ENCODE results near the gene AKAP6. TPM values are rescaled to one million over a fixed set of nuclear protein-coding genes. Genes with fewer than 3 reads are reported as not detected.
A peak's percentile ranks its signal among the peaks of the same experiment; 100 is the strongest.

Gene AKAP6
- total RNA-seq, 1 donor from 2014 or later, result 180 TPM

GRCh38 chr14:32399920-32400319 is 70.8 kb downstream of the AKAP6 start:
- DNase-seq (no peak), ATAC-seq (ENCODE audit: poor library complexity) (no peak)
- intact Hi-C loops (cut with DNase I), result no loop called here

DNA sequence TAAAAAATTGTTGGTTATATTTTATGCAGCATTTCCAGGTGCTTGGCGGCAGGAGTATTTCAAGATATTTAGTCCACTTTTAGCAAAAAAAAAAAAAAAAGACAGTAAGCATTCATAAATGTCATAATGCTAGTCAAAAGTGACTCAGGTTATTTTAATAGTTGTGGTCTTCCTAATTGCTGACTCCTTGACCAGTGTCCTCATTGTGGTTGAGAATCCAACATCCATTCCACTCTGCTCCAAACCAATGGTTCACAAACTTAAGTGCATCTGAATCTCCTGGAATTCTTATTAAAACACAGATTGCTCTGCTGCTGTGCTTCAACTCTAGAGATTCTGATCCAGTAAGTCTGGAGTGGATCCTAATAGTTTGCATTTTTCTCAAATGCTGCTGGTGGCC is 71.4 kb downstream of the AKAP6 start:
- no peak for DNase-seq
- ATAC-seq (ENCODE audit: poor library complexity), result no peak
- intact Hi-C loops (cut with DNase I), result no loop called here

GRCh38 chr14:32403021-32403420 is 73.9 kb downstream of the AKAP6 start:
- ATAC-seq (ENCODE audit: poor library complexity), result no peak
- no peak for DNase-seq

GRCh38 chr14:32403688-32404087 is 74.6 kb downstream of the AKAP6 start:
- ATAC-seq (ENCODE audit: poor library complexity) (no peak), DNase-seq (no peak)
- intact Hi-C loops (cut with DNase I), result no loop called here

More at GRCh38 chr14:32403021-32403420, 73.9 kb downstream of the AKAP6 start:
- intact Hi-C loops (cut with DNase I), result no loop called here

GRCh38 chr14:32404784-32405573 is 75.9 kb downstream of the AKAP6 start:
- ATAC-seq (ENCODE audit: poor library complexity) (peak; percentile 90), DNase-seq (peak; percentile 47)
- intact Hi-C loops (cut with DNase I), result no loop called here

DNA sequence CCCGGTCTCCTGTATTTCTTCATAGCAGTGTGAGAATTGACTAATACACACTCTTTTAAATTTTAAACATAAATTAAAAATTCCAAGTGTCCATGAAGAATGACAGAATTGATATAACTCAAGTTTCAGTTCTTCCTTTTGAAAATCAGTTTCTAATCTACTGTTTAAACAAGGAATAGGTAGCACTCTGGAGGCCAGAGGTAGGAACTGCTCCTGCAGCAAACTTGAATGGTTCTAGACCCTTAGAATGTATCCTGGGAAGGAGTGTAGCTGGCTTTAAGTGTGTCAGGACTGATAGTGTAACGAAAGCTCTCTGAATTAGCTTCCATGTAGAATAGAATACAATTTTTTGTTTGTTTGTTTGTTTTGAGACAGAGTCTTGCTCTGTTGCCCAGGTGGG is 76.8 kb downstream of the AKAP6 start:
- ATAC-seq (ENCODE audit: poor library complexity), result no peak
- intact Hi-C loops (cut with DNase I), result no loop called here
- DNase-seq, result no peak

- no peak for DNase-seq
- ATAC-seq (ENCODE audit: poor library complexity), result peak; percentile 56
Measured at GRCh38 chr14:32407130-32407529, 78.0 kb downstream of the AKAP6 start.

GRCh38 chr14:32408018-32408417 is 78.9 kb downstream of the AKAP6 start:
- ATAC-seq (ENCODE audit: poor library complexity), result no peak
- intact Hi-C loops (cut with DNase I), result no loop called here
- no peak for DNase-seq

More at GRCh38 chr14:32407130-32407529, 78.0 kb downstream of the AKAP6 start:
- intact Hi-C loops (cut with DNase I), result no loop called here

- DNase-seq, result no peak
- no peak for ATAC-seq (ENCODE audit: poor library complexity)
- intact Hi-C loops (cut with DNase I), result no loop called here
Measured at GRCh38 chr14:32412103-32412502, 83.0 kb downstream of the AKAP6 start.

DNA sequence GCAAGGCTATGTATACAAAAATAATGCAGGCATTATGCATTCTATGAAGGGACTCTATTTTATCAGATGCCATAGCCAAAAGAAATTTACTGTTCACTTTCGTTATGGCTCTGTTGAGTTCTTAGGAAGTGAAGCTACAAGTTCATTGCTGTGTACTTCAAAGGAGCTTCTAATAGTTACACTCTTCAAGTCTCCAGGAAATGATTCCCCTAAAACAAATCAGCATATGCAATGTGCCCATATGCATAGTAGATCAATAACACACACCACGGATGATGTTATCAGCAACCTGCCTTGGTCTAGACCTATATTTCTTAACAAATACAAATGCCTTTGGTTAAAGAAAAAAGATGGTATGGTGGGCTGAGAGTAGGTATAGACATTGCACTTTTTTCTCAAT is 83.4 kb downstream of the AKAP6 start:
- DNase-seq (no peak), ATAC-seq (ENCODE audit: poor library complexity) (no peak)
- intact Hi-C loops (cut with DNase I), result no loop called here

GRCh38 chr14:32413967-32414640 is 85.0 kb downstream of the AKAP6 start:
- intact Hi-C loops (cut with DNase I), result no loop called here
- DNase-seq, result no peak
- ATAC-seq (ENCODE audit: poor library complexity), result no peak

DNA sequence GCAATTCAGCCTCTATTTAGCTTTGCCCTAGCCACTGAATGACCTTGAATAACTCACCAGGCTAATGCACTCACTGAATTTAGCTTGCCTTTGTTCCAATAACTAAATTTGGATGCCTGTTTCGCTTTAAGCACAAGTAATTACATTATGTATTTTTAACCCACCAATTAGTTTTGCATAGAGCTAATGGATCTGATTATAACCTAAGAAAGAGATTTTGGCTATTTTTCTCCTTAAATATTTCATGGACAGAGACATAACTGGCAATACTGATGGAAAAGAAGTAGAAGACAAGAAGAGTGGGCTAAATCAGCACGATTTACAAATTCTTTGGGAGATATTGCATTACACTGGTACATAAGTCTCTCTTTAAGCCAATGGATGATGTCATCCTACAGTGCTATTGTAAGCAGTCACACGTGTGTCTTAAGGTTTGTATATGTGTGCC is 85.7 kb downstream of the AKAP6 start:
- DNase-seq, result no peak
- intact Hi-C loops (cut with DNase I), result no loop called here

DNA sequence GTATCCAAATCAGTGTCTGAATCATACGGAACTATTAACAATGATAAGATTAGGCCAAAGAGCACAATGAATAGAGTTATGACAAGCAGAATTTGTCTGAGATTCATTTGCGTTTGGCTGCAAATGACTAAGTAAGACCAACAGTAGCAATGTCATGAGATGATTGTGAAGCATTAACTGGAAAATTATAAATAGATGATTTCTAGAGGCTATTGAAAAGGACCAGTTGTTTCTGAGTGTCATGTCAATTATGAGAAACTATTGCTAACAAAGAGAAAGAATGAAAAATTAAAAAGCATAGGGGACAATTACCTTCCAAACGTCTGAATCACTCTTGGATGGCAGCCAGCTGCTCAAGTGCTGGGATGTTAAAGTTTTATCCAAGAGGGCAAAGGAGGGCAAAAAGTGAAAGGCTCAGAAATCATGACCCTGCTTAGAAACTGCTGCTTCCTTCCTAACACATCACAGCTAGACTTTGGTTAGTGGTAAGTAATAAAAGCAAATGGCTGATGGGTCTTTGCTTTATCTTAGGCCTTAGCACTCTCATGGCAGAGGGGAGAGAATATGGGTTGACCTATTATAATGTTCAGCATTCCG is 89.0 kb downstream of the AKAP6 start:
- ATAC-seq (ENCODE audit: poor library complexity), result peak; percentile 34
- intact Hi-C loops (cut with DNase I), result no loop called here
- peak; percentile 50 for DNase-seq

More for the DNA sequence above, 85.7 kb downstream of the AKAP6 start:
- no peak for ATAC-seq (ENCODE audit: poor library complexity)

DNA sequence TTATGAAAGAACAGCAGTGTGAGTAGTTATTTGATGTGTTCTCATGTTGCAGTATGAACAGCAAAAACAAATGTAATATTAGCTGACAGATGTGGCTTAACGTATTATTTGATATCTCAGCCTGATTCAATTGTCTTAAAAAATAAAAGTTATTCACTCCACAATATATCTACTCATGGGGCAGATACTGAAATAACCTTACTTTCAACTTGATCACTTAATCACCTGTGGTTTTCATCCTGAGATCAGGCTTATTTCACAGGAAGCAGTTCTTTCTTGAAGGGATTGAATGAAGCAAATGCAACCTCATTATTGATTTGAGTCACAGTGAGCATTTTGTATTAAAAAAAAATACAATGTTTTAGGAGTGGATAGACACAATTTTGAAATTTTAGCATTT is 90.3 kb downstream of the AKAP6 start:
- ATAC-seq (ENCODE audit: poor library complexity), result no peak
- DNase-seq, result no peak
- intact Hi-C loops (cut with DNase I), result no loop called here

GRCh38 chr14:32421781-32422180 is 92.7 kb downstream of the AKAP6 start:
- DNase-seq, result no peak
- no peak for ATAC-seq (ENCODE audit: poor library complexity)
- intact Hi-C loops (cut with DNase I), result no loop called here

DNA sequence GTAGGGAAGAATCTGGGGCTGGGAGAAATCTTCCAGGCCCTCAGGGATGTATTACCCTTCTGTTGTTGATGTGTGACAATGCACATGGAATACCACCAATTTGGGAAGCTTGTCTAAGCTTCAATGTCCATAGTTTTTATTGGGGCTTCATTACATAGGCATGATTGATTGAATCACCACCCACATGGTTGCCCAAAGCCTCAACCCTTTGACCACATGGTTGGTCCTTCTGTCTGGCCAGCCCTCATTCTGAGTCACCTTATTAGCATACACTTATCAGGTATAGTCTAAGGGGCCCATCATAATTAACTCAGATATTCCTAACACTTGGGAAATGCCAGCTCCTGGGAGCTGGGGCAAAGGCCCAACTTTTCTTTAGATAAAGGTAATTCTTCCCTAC is 93.3 kb downstream of the AKAP6 start:
- DNase-seq, result no peak
- no peak for ATAC-seq (ENCODE audit: poor library complexity)
- intact Hi-C loops (cut with DNase I), result no loop called here

GRCh38 chr14:32426028-32426427 is 96.9 kb downstream of the AKAP6 start:
- no peak for ATAC-seq (ENCODE audit: poor library complexity)
- DNase-seq, result no peak
- intact Hi-C loops (cut with DNase I), result no loop called here

DNA sequence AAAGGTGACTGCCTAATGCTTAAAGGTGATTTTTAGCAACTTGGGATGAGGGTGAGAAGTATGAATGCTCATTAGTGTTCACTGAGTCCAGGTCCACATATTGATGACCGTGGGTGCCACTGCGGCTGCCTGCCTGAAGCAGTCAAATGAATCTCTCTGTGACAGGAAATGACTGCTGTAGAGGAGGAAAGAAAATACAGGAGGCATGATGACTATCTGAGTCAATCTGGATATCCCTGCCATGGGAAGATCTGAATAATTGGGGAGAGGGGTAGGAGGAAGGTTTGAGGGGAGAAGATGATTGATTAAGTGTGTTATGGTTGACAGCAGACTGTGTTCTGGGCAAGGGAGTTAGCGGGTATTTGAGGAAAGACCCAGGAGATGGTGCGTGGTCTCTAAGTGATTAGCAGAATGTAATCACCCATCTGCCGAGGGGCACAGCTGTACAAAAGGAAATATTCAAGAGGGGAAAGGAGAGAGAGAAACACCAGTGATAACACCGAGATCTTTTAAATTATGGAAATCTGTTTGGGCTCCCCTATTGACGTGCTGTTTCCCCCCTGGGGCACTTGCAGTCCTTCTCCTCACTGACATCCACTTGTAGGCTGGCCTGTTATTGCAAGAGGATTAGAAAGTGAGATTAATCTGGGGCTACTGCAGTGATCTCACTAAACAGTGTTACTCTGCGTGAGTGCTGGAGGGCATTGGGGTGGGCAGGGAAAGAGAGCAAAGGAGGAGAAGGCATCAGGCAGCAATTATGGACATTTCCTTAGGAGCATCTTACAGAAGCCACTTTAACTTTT is 97.7 kb downstream of the AKAP6 start:
- peak; percentile 50 for ATAC-seq (ENCODE audit: poor library complexity)
- intact Hi-C loops (cut with DNase I), result no loop called here
- DNase-seq, result no peak
